Mesenchymal stem cell (in vitro differentiated cells and primary cell): ENCODE results near the gene MOG.

Experiments
- DNase-seq: peaks from one replicate; pipeline ENCODE4 v3.0.0-alpha.2; 2013
- H2AFZ ChIP-seq: one replicate; pipeline ENCODE4 v1.6.1; 2013; ENCODE audit warnings: low read depth, mild to moderate bottlenecking, control low read depth, inconsistent platforms, low read length, moderate library complexity
- H2AK5ac ChIP-seq: 2 replicates; pipeline ENCODE4 v1.6.1; 2013; ENCODE audit warnings: low read length, moderate library complexity, mild to moderate bottlenecking, inconsistent platforms; ENCODE audit not compliant: severe bottlenecking
- H2BK120ac ChIP-seq: one replicate; pipeline ENCODE4 v1.6.1; 2013; ENCODE audit warnings: low read depth, mild to moderate bottlenecking, inconsistent platforms, low read length, moderate library complexity
- H2BK12ac ChIP-seq, 2 experiments: one replicate each; pipeline ENCODE4 v1.6.1; 2013; ENCODE audit warnings: inconsistent platforms in 2 of 2, low read length in 2 of 2, mild to moderate bottlenecking in 2 of 2, moderate library complexity in 2 of 2, control low read depth in 1 of 2
- H2BK15ac ChIP-seq: one replicate; pipeline ENCODE4 v1.6.1; 2013; ENCODE audit warnings: mild to moderate bottlenecking, low read depth, inconsistent platforms; ENCODE audit not compliant: poor library complexity, severe bottlenecking
- H2BK5ac ChIP-seq: 2 replicates; pipeline ENCODE4 v1.6.1; 2013; ENCODE audit warnings: low read depth, mild to moderate bottlenecking, low read length, control low read depth, inconsistent platforms; ENCODE audit not compliant: poor library complexity, severe bottlenecking
- H3K14ac ChIP-seq, 2 experiments: one replicate each; pipeline ENCODE4 v1.6.1; 2013; ENCODE audit warnings: inconsistent platforms in 2 of 2, low read length in 2 of 2, control low read depth in 1 of 2, mild to moderate bottlenecking in 1 of 2, moderate library complexity in 1 of 2
- H3K18ac ChIP-seq, 2 experiments: one replicate each; pipeline ENCODE4 v1.6.1; 2013; ENCODE audit warnings: inconsistent platforms in 2 of 2, low read length in 2 of 2, control low read depth in 1 of 2, low read depth in 1 of 2, mild to moderate bottlenecking in 1 of 2
- H3K23ac ChIP-seq, 2 experiments: one replicate each; pipeline ENCODE4 v1.6.1; 2013; ENCODE audit warnings: inconsistent platforms in 2 of 2, low read length in 2 of 2, mild to moderate bottlenecking in 2 of 2, moderate library complexity in 2 of 2, control low read depth in 1 of 2
- H3K27ac ChIP-seq: 2 replicates; pipeline ENCODE4 v1.5.1; 2013; ENCODE audit warnings: mild to moderate bottlenecking, moderate library complexity, low read length, control low read depth, inconsistent platforms; ENCODE audit not compliant: poor library complexity, severe bottlenecking
- H3K27me3 ChIP-seq, 2 experiments: 2 replicates each; pipeline versions ENCODE4 v1.6.1 to v1.7.0; 2013; ENCODE audit warnings: low read length in 2 of 2, mild to moderate bottlenecking in 2 of 2, moderate library complexity in 2 of 2, control low read depth in 1 of 2, inconsistent platforms in 1 of 2; ENCODE audit not compliant: control insufficient read depth in 1 of 2, insufficient read depth in 1 of 2
- H3K36me3 ChIP-seq, 2 experiments: 2 replicates each; pipeline versions ENCODE4 v1.6.1 to v1.7.0; 2013; ENCODE audit warnings: low read length in 2 of 2, control low read depth in 1 of 2, inconsistent platforms in 1 of 2, low read depth in 1 of 2, mild to moderate bottlenecking in 1 of 2; ENCODE audit not compliant: insufficient read depth in 2 of 2, control insufficient read depth in 1 of 2
- H3K4ac ChIP-seq, 2 experiments: one replicate each; pipeline ENCODE4 v1.6.1; 2013; ENCODE audit warnings: inconsistent platforms in 2 of 2, low read length in 2 of 2, mild to moderate bottlenecking in 2 of 2, moderate library complexity in 2 of 2, control low read depth in 1 of 2, low read depth in 1 of 2
- H3K4me1 ChIP-seq: 2 replicates; pipeline ENCODE4 v1.6.1; 2013; ENCODE audit warnings: low read depth, low read length, control low read depth; ENCODE audit not compliant: control insufficient read depth, insufficient read depth
- H3K4me2 ChIP-seq: 2 replicates; pipeline ENCODE4 v1.6.1; 2013; ENCODE audit warnings: low read length, mild to moderate bottlenecking, inconsistent platforms; ENCODE audit not compliant: poor library complexity, severe bottlenecking
- H3K4me3 ChIP-seq, 2 experiments: 2 replicates each; pipeline versions ENCODE4 v1.5.1 to v1.7.0; 2013; ENCODE audit warnings: low read length in 2 of 2, mild to moderate bottlenecking in 2 of 2, control low read depth in 1 of 2, low read depth in 1 of 2; ENCODE audit not compliant: insufficient read depth in 1 of 2
- H3K79me1 ChIP-seq: replicated peaks from 2 replicates; pipeline ENCODE4 v1.6.1; 2013; ENCODE audit warnings: mild to moderate bottlenecking, control low read depth, low read length, inconsistent platforms; ENCODE audit not compliant: poor library complexity, severe bottlenecking
- H3K9ac ChIP-seq: 2 replicates; pipeline ENCODE4 v1.7.0; 2013; ENCODE audit warnings: mild to moderate bottlenecking, low read length, moderate library complexity
- H3K9me3 ChIP-seq: 2 replicates; pipeline ENCODE4 v1.7.0; 2013; ENCODE audit warnings: mild to moderate bottlenecking, low read length; ENCODE audit not compliant: control insufficient read depth
- H4K8ac ChIP-seq: one replicate; pipeline ENCODE4 v1.6.1; 2013; ENCODE audit warnings: inconsistent platforms, mild to moderate bottlenecking, low read length, moderate library complexity
- H4K91ac ChIP-seq: one replicate; pipeline ENCODE4 v1.6.1; 2013; ENCODE audit warnings: mild to moderate bottlenecking, low read length, inconsistent platforms
- WGBS: methylation state at CpG from one replicate; pipeline ENCODE4 v1.1.7; 2013; ENCODE audit warnings: mixed read lengths; 5-methylcytosine and 5-hydroxymethylcytosine counted together

The MOG gene

DNA sequence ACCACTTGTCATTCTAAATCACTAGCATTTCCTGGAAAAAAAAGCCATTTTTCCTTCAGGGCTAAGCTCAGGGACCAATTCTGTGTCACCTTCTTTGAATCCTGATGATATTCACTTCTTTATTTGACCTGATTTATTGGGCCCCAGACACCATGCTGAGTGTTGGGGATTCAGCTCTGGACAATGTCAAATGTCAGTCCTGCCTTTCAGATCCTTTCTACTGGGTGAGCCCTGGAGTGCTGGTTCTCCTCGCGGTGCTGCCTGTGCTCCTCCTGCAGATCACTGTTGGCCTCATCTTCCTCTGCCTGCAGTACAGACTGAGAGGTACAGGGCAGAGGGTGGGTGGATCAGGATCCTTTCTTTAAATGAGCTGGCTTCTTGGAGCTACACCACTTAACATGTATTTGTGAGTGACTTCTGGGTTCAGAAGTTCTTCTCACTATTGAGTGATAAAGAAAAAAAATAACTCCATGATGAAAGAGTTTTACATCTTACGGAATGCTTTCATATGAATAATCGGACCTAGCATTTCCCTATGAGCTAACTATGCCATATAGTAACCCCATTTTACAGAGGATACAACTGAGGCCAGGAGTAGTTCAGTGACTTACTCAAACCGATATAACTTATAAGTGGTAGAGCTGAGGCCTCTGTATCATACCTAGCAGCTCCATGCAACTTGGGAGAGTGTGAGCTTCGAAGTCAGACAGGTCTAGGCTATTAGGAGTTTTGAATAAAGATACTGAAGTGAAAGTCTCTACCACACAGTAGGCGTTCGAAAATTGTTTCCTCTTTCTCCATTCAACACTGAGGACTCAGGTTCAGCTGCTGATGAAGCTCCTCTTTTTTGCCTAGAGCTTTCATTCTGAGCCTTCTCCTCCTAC, 9.3 kb downstream of the MOG start:
- H3K9me3 ChIP-seq, result no peaks in the 10 kb centered on the region
- no peaks in the 10 kb centered on the region for H3K36me3 ChIP-seq
- H3K4me1 ChIP-seq, result no peaks in the 10 kb centered on the region
- H3K79me1 ChIP-seq, result no peaks in the 10 kb centered on the region
- H3K4ac ChIP-seq, result no peak overlapping the region
- no peak overlapping the region for H3K9ac ChIP-seq
- no peak overlapping the region for H2BK5ac ChIP-seq
- H4K91ac ChIP-seq, result no peak overlapping the region
- H2AK5ac ChIP-seq, result no peak overlapping the region
- H3K27me3 ChIP-seq, result peaks cover 37 to 70% of the 10 kb centered on the region in 2 experiments
- H3K4me3 ChIP-seq, result no peak overlapping the region
- H3K27ac ChIP-seq, result no peak overlapping the region
- WGBS, result 26% methylated on average over 5 of the region's 8 CpGs
- H2BK120ac ChIP-seq, result no peak overlapping the region
- no peak overlapping the region for H3K4me2 ChIP-seq
- H3K23ac ChIP-seq, result no peak overlapping the region
- H3K18ac ChIP-seq, result no peak overlapping the region
- no peak overlapping the region for H2BK12ac ChIP-seq
- H4K8ac ChIP-seq, result no peak overlapping the region
- no peak overlapping the region for H3K14ac ChIP-seq
- no peak for DNase-seq
- H2AFZ ChIP-seq, result no peak overlapping the region
- no peak overlapping the region for H2BK15ac ChIP-seq

DNA sequence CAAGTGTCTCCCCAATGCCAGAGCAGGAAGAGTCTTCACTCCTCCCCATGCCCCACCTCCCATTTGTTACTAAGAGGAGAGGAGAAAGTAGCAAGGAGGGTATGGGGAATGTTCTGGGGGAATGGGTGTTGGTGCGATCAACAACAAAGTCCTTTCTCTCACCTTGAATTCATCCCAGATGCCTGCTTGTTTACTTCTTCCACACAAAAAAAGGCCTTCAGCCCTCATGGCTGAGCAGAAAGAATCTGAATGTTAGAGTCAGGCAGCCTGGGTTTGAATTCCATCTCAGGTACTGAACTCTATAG, 9.9 kb downstream of the MOG start:
- H3K14ac ChIP-seq, result no peak overlapping the region
- no CpG with 5 or more reads among the region's 1 CpG for WGBS

DNA sequence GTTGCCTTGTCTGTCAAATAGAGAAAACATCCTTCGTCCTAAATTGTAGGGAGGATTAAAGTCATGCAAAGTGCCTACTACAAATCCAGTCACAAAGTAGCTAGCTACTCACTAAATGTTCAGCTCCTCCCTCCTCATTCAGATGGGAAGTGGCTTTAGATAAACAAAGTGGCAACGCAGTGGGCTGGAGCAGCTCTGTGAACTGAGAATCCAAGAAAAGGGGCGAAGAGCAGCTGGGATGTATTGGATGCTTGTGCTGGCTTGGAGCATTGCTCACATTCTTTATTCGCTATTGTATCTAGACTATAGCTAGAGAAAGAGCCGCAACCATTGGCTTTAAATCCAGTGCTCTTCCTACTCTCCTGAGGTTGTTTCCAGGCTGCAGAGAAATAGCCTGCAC, 10.3 kb downstream of the MOG start:
- Histone ChIP-seq H4K8ac (no peak overlapping the region), H3K14ac (no peak overlapping the region), H2AK5ac (no peak overlapping the region), H2BK15ac (no peak overlapping the region), H2BK12ac (no peak overlapping the region), H3K4ac (no peak overlapping the region), H3K23ac (no peak overlapping the region), H3K4me2 (no peak overlapping the region), H3K79me1 (no peaks in the 10 kb centered on the region), H3K36me3 (no peaks in the 10 kb centered on the region), H2BK5ac (no peak overlapping the region), H3K27me3 (peaks cover 41 to 68% of the 10 kb centered on the region in 2 experiments), H3K4me1 (no peaks in the 10 kb centered on the region), H3K18ac (no peak overlapping the region), H4K91ac (no peak overlapping the region), H3K9me3 (no peaks in the 10 kb centered on the region), H2AFZ (no peak overlapping the region), H3K27ac (no peak overlapping the region), H2BK120ac (no peak overlapping the region), H3K9ac (no peak overlapping the region), H3K4me3 (no peak overlapping the region)
- WGBS, result 18% methylated on average over 4 of the region's 5 CpGs
- no peak for DNase-seq

More for the DNA sequence above, 9.9 kb downstream of the MOG start:
- H4K91ac ChIP-seq, result no peak overlapping the region
- no peak overlapping the region for H3K4ac ChIP-seq
- H2BK120ac ChIP-seq, result no peak overlapping the region
- peaks cover 41 to 71% of the 10 kb centered on the region in 2 experiments for H3K27me3 ChIP-seq
- no peak overlapping the region for H3K4me3 ChIP-seq
- H3K4me2 ChIP-seq, result no peak overlapping the region
- H2BK5ac ChIP-seq, result no peak overlapping the region
- H3K9me3 ChIP-seq, result no peaks in the 10 kb centered on the region
- no peak overlapping the region for H2AK5ac ChIP-seq
- H3K36me3 ChIP-seq, result no peaks in the 10 kb centered on the region
- no peak overlapping the region for H3K23ac ChIP-seq
- no peak overlapping the region for H2BK12ac ChIP-seq
- no peak overlapping the region for H2AFZ ChIP-seq
- no peaks in the 10 kb centered on the region for H3K79me1 ChIP-seq
- no peak overlapping the region for H2BK15ac ChIP-seq
- H3K9ac ChIP-seq, result no peak overlapping the region
- no peaks in the 10 kb centered on the region for H3K4me1 ChIP-seq
- no peak overlapping the region for H3K27ac ChIP-seq
- no peak for DNase-seq
- H4K8ac ChIP-seq, result no peak overlapping the region
- H3K18ac ChIP-seq, result no peak overlapping the region

DNA sequence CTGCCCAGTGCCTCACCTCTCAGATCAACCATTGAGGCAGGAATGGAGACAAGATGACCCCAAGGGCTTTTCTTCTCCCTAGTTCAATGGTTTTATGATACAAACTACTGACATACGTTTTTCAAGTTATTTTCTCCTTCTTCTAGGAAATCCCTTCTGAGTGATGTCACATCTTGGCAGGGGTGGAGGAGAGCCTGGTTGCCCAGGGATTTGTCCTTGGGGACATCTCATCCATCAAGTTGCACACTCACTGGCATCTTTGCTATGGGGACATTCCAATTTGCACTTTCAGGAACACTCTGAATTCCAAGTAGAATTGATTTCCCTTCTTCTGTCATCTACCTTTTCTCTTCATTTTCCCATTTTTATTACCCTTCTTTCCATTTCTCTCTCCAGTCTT, 14.1 kb downstream of the MOG start:
- Histone ChIP-seq H2BK120ac (no peak overlapping the region), H4K91ac (no peak overlapping the region), H3K9me3 (no peaks in the 10 kb centered on the region), H2BK15ac (no peak overlapping the region), H2BK12ac (no peak overlapping the region), H3K27ac (no peak overlapping the region), H3K4me2 (no peak overlapping the region), H3K14ac (no peak overlapping the region), H3K9ac (no peak overlapping the region), H2BK5ac (no peak overlapping the region), H3K4ac (no peak overlapping the region), H3K4me3 (no peak overlapping the region), H3K23ac (no peak overlapping the region), H2AFZ (no peak overlapping the region), H3K79me1 (no peaks in the 10 kb centered on the region), H3K36me3 (no peaks in the 10 kb centered on the region), H2AK5ac (no peak overlapping the region), H3K4me1 (no peaks in the 10 kb centered on the region), H4K8ac (no peak overlapping the region), H3K18ac (no peak overlapping the region), H3K27me3 (peaks cover 39 to 67% of the 10 kb centered on the region in 2 experiments)
- no peak for DNase-seq
- WGBS, result 17% methylated on average over 1 of the region's 1 CpG
